ENCODE data around the gene NUDT17. TPM values are rescaled to one million over a fixed set of nuclear protein-coding genes. Genes with fewer than 3 reads are reported as not detected.

NUDT17 gene
- total RNA-seq, 1 donor from 2014 or later, result 2.5 TPM

DNA sequence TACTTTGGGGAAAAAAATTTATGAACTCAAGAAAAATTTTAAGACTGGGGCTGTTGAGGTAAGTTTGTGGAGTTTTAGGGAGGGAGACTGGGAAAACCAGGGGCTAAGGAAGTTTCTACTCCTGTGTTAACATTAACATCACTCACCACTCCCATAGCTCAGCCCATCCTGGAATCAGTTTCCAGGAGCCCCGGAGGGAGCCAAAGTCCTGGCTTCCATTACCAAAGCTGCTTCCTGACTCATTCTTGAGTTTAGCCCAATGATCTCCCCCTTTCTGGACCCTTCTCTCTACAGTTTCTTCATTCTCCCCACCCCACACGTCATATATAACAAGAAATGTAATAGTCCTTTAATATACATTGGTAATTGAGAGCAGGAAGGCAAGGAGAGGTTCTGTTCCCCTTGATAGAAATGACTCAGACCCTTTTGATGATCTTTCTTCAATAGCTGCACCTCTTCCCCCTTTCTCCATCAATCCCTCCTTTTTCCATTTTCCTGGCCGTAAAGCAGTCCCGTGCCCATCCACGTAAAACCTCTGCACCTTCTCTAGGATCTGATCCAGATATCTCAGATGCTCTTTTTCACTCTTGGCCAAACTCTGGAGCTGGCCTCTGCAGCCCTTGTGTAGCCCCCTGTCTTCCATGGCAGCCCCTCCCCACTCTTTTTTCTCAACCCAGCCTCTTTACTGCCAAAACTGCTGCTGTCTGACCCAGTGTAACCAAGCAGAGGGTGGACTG lies 18.0 kb downstream of the NUDT17 start:
- H3K9me3 ChIP-seq, result no peaks in the 10 kb centered on the region
- DNase-seq (no peak), ATAC-seq (no peak)
- intact Hi-C loops (cut with DNase I), result no loop called here
- TF ChIP-seq, protein P1, sequence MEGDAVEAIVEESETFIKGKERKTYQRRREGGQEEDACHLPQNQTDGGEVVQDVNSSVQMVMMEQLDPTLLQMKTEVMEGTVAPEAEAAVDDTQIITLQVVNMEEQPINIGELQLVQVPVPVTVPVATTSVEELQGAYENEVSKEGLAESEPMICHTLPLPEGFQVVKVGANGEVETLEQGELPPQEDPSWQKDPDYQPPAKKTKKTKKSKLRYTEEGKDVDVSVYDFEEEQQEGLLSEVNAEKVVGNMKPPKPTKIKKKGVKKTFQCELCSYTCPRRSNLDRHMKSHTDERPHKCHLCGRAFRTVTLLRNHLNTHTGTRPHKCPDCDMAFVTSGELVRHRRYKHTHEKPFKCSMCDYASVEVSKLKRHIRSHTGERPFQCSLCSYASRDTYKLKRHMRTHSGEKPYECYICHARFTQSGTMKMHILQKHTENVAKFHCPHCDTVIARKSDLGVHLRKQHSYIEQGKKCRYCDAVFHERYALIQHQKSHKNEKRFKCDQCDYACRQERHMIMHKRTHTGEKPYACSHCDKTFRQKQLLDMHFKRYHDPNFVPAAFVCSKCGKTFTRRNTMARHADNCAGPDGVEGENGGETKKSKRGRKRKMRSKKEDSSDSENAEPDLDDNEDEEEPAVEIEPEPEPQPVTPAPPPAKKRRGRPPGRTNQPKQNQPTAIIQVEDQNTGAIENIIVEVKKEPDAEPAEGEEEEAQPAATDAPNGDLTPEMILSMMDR (IDR thresholded peaks at IDR 0.05), result no peak
- H3K4me1 ChIP-seq, result peaks cover 7% of the 10 kb centered on the region
- no peak overlapping the region for H3K27ac ChIP-seq
- no peak overlapping the region for H3K4me3 ChIP-seq
- no peaks in the 10 kb centered on the region for H3K27me3 ChIP-seq (ENCODE audit: low read depth)
- H3K36me3 ChIP-seq, result no peaks in the 10 kb centered on the region

GRCh38 chr1:145868232-145868631 lies 22.8 kb downstream of the NUDT17 start:
- peaks cover 6% of the 10 kb centered on the region for H3K27me3 ChIP-seq (ENCODE audit: low read depth)
- intact Hi-C loops (cut with DNase I), result no loop called here
- no peaks in the 10 kb centered on the region for H3K9me3 ChIP-seq
- ATAC-seq (no peak), DNase-seq (no peak)
- H3K27ac ChIP-seq, result no peak overlapping the region
- H3K4me3 ChIP-seq, result no peak overlapping the region
- H3K36me3 ChIP-seq, result no peaks in the 10 kb centered on the region
- TF ChIP-seq, protein P1 (IDR thresholded peaks at IDR 0.05), result no peak
- peaks cover 21% of the 10 kb centered on the region for H3K4me1 ChIP-seq

GRCh38 chr1:145871994-145872924 lies 26.8 kb downstream of the NUDT17 start:
- Histone ChIP-seq H3K36me3 (no peaks in the 10 kb centered on the region), H3K4me3 (peak overlapping the region; percentile 54), H3K27me3 (ENCODE audit: low read depth) (peaks cover 6% of the 10 kb centered on the region), H3K9me3 (no peaks in the 10 kb centered on the region), H3K4me1 (peaks cover 22% of the 10 kb centered on the region), H3K27ac (peak overlapping the region; percentile 72)
- intact Hi-C loops (cut with DNase I), result no loop called here
- TF ChIP-seq, protein P1 (IDR thresholded peaks at IDR 0.05), result no peak
- ATAC-seq, result peak; percentile 79 to 80
- peak; percentile 65 for DNase-seq

DNA sequence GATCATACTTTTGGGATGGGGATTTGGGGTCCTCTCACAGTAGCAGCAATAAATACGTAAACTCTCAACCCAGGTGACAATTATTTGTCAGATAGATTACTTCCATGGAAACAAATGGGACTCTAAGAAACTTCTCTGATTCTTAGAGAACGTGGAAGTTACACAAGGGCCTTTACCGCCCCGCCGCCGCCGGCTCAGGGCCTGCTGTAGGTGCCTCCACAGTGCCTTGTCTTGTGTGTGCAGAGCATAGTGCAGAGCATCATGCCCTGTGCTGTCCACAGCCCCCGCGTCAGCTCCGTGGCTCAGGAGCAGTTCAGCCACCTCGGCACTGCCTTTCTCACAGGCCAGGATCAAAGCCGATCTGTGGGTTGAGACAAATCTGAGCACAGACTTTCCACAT lies 29.2 kb downstream of the NUDT17 start:
- H3K27me3 ChIP-seq (ENCODE audit: low read depth), result peaks cover 6% of the 10 kb centered on the region
- H3K9me3 ChIP-seq, result no peaks in the 10 kb centered on the region
- peaks cover 22% of the 10 kb centered on the region for H3K4me1 ChIP-seq
- no peak for DNase-seq
- no peak overlapping the region for H3K27ac ChIP-seq
- TF ChIP-seq, protein P1 (IDR thresholded peaks at IDR 0.05), result no peak
- no peak overlapping the region for H3K4me3 ChIP-seq
- H3K36me3 ChIP-seq, result no peaks in the 10 kb centered on the region
- ATAC-seq, result no peak
- intact Hi-C loops (cut with DNase I), result no loop called here

DNA sequence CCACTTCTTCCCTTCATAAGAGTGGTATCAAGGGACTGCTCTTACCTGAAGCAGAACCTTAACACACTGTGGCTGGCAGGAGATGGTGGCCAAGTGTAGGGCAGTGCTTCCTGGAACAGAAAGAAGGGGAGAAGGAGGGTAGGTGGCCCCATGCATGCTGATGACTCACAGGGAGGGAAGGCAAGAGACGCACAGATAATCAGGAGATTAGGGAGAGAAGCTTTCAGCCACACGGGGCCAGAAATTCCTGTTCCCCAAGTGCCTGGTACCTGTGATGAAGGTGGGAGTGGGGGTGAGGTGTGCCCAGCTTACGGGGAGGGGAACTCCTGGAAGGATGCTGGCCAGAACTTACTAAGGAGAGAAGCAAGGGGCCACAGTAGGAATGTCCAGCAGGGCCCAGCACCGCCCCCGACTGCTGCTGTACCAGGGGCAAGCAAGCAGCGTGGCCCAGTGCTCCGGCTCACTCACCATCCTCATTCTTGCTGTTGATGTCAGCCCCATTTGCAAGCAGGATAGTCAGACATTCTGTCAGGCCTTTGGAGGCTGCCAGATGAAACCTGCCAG lies 32.6 kb downstream of the NUDT17 start:
- H3K4me1 ChIP-seq, result peaks cover 3% of the 10 kb centered on the region
- TF ChIP-seq, protein P1 (IDR thresholded peaks at IDR 0.05), result no peak
- no peaks in the 10 kb centered on the region for H3K36me3 ChIP-seq
- H3K27ac ChIP-seq, result no peak overlapping the region
- intact Hi-C loops (cut with DNase I), result no loop called here
- no peaks in the 10 kb centered on the region for H3K9me3 ChIP-seq
- no peak overlapping the region for H3K4me3 ChIP-seq
- DNase-seq (no peak), ATAC-seq (no peak)
- H3K27me3 ChIP-seq (ENCODE audit: low read depth), result no peaks in the 10 kb centered on the region
